K562 (cell line): ENCODE measurements around the gene DCAF17. TPM values are rescaled to one million over a fixed set of nuclear protein-coding genes. Genes with fewer than 3 reads are reported as not detected.

Source experiments
- ATAC-seq: fragments of 200-7000 bp; cut with Tn5 transposase; 3 replicates; pipeline ENCODE4 v1.9.1; 2020; ENCODE audit warnings: moderate library complexity
- BruUV-seq: library from RNA; stranded (reverse); fragments of 400-500 nt; replicated peaks from 2 replicates; lab custom pipeline; 2021; lab: Mats Ljungman, UMichigan
- CTCF ChIA-PET: fragments of 300-600 bp; formaldehyde crosslinking; extraction: SDS; loops from one replicate; lab custom pipeline; 2021; ENCODE audit warnings: low intra/inter-chr PET ratio; lab: Yijun Ruan, JAX
- POLR2A ChIA-PET: fragments of 300-600, 350-650 bp; sonication (Branson Sonifier 250); formaldehyde crosslinking; extraction: SDS; loops from one replicate; lab custom pipeline; 2021; ENCODE audit warnings: antibody characterized with exemption, inconsistent platforms; lab: Yijun Ruan, JAX
- DNase-seq, 4 experiments: peaks; one replicate each; pipeline versions ENCODE4 v3.0.0 to v3.0.0-alpha.2; 2011 to 2018; ENCODE audit warnings: low spot score in 3 of 4, mixed read lengths in 3 of 4; ENCODE audit errors: extremely low read depth in 1 of 4
- FAIRE-seq: peaks from 2 replicates; lab custom pipeline; 2011; peaks lifted over from hg19 to GRCh38; lab: Jason Lieb, UNC
- H2AFZ ChIP-seq: 2 replicates; pipeline ENCODE4 v1.6.0; 2011; ENCODE audit warnings: low read depth, low read length, control low read depth, inconsistent platforms
- H3K27ac ChIP-seq: fragments of 200-600 bp; 3 replicates; pipeline ENCODE4 v1.8.0; 2011; ENCODE audit warnings: low read depth, mild to moderate bottlenecking, control low read depth, inconsistent platforms, low read length, moderate library complexity, mixed read lengths; ENCODE audit errors: extremely low read depth
- H3K27me3 ChIP-seq, 2 experiments: fragments of 300-600 bp in 1 of 2; 2 replicates in 1 of 2; 3 replicates in 1 of 2; pipeline versions ENCODE4 v1.6.0 to v1.8.0; 2011; ENCODE audit warnings: inconsistent platforms in 2 of 2, low read length in 2 of 2, mild to moderate bottlenecking in 1 of 2, mixed read lengths in 1 of 2, moderate library complexity in 1 of 2; ENCODE audit not compliant: control insufficient read depth in 2 of 2, insufficient read depth in 2 of 2
- H3K36me3 ChIP-seq: fragments of 300-600 bp; 3 replicates; pipeline ENCODE4 v1.8.0; 2011; ENCODE audit warnings: mild to moderate bottlenecking, low read length, inconsistent platforms; ENCODE audit not compliant: control insufficient read depth, insufficient read depth
- H3K4me1 ChIP-seq, 2 experiments: fragments of 200-600 bp in 1 of 2; replicated peaks in 1 of 2; 2 replicates in 1 of 2; 3 replicates in 1 of 2; pipeline versions ENCODE4 v1.5.1 to v1.8.0; 2011; ENCODE audit warnings: inconsistent platforms in 2 of 2, low read length in 2 of 2, mild to moderate bottlenecking in 1 of 2, mixed read lengths in 1 of 2, moderate library complexity in 1 of 2; ENCODE audit not compliant: control insufficient read depth in 2 of 2, insufficient read depth in 2 of 2
- H3K4me2 ChIP-seq: 2 replicates; pipeline ENCODE4 v1.6.1; 2011; ENCODE audit warnings: low read length, control low read depth, inconsistent platforms, mixed read lengths; ENCODE audit not compliant: insufficient read depth
- H3K4me3 ChIP-seq: fragments of 200-600 bp; sonication (generic), shearing (Covaris generic); 2 replicates; pipeline ENCODE4 v1.5.1; 2016; ENCODE audit warnings: control low read depth, inconsistent platforms
- H3K79me2 ChIP-seq: fragments of 200-600 bp; 3 replicates; pipeline ENCODE4 v1.8.0; 2011; ENCODE audit warnings: low read length, inconsistent platforms; ENCODE audit not compliant: control insufficient read depth, insufficient read depth
- H3K9ac ChIP-seq, 2 experiments: 2 replicates each; pipeline versions ENCODE4 v1.6.0 to v1.6.1; 2011; ENCODE audit warnings: low read depth in 2 of 2, low read length in 2 of 2, control low read depth in 1 of 2, inconsistent platforms in 1 of 2, mild to moderate bottlenecking in 1 of 2, mixed read lengths in 1 of 2; ENCODE audit not compliant: insufficient read depth in 1 of 2
- H3K9me1 ChIP-seq: one replicate; pipeline ENCODE4 v1.6.0; 2011; ENCODE audit warnings: inconsistent platforms, mild to moderate bottlenecking, low read length, moderate library complexity; ENCODE audit not compliant: control insufficient read depth, insufficient read depth
- H3K9me3 ChIP-seq: replicated peaks from 2 replicates; pipeline ENCODE4 v1.5.1; 2011; ENCODE audit warnings: low read depth, low read length, inconsistent platforms; ENCODE audit not compliant: control insufficient read depth, insufficient read depth
- H4K20me1 ChIP-seq: replicated peaks from 2 replicates; pipeline ENCODE4 v1.6.1; 2011; ENCODE audit warnings: low read length, inconsistent platforms, mixed read lengths; ENCODE audit not compliant: control insufficient read depth, insufficient read depth
- ARID1B ChIP-seq: fragments of 450-650 bp; IDR thresholded peaks from 2 replicates; pipeline ENCODE4 v1.6.1; 2016; ENCODE audit warnings: antibody characterized with exemption, mild to moderate bottlenecking, inconsistent platforms
- C11orf30 ChIP-seq: fragments of 450-650 bp; IDR thresholded peaks from 2 replicates; pipeline ENCODE4 v1.6.1; 2016; ENCODE audit warnings: low read depth, mild to moderate bottlenecking
- CBFA2T3 ChIP-seq: fragments of 450-650 bp; IDR thresholded peaks from 2 replicates; pipeline ENCODE4 v1.6.1; 2017
- EP400 ChIP-seq: fragments of 450-650 bp; IDR thresholded peaks from 2 replicates; pipeline ENCODE4 v1.6.1; 2017; ENCODE audit warnings: antibody characterized with exemption, mild to moderate bottlenecking, moderate library complexity
- HDGF ChIP-seq: fragments of 450-650 bp; IDR thresholded peaks from 2 replicates; pipeline ENCODE4 v1.6.1; 2016
- JUNB ChIP-seq: fragments of 450-650 bp; formaldehyde crosslinking; conservative IDR thresholded peaks from 2 replicates; pipeline ENCODE4 v1.4.0; 2020; ENCODE audit warnings: mild to moderate bottlenecking
- LEF1 ChIP-seq: fragments of 450-650 bp; IDR thresholded peaks from 2 replicates; pipeline ENCODE4 v1.6.1; 2016; ENCODE audit warnings: mild to moderate bottlenecking
- MAFK ChIP-seq: IDR thresholded peaks from 2 replicates; pipeline ENCODE4 v1.6.1; 2011; ENCODE audit warnings: low read length, improper control_type of control experiment
- MNT ChIP-seq, 2 experiments: fragments of 450-650 bp; conservative IDR thresholded peaks; 2 replicates each; pipeline ENCODE4 v1.6.1; 2017; ENCODE audit warnings: mild to moderate bottlenecking in 2 of 2, moderate library complexity in 2 of 2
- NFIC ChIP-seq: fragments of 450-650 bp; IDR thresholded peaks from 2 replicates; pipeline ENCODE4 v1.6.1; 2017; ENCODE audit warnings: mild to moderate bottlenecking, inconsistent platforms
- SMARCB1 ChIP-seq: IDR thresholded peaks from 2 replicates; pipeline ENCODE4 v1.6.1; 2011; ENCODE audit warnings: improper control_type of control experiment, low read depth; ENCODE audit not compliant: insufficient read length
- TBL1XR1 ChIP-seq, 2 experiments: IDR thresholded peaks; 2 replicates each; pipeline ENCODE4 v1.6.1; 2012; ENCODE audit warnings: improper control_type of control experiment in 2 of 2, low read length in 2 of 2, mild to moderate bottlenecking in 1 of 2
- TBP ChIP-seq: optimal IDR thresholded peaks from 2 replicates; pipeline ENCODE3; 2011; ENCODE audit warnings: low read depth, low read length, improper control_type of control experiment
- ZNF277 ChIP-seq: fragments of 250-450 bp; sonication (Bioruptor Pico); IDR thresholded peaks from 2 replicates; pipeline ENCODE4 v1.8.0; 2022; ENCODE audit warnings: inconsistent platforms, mild to moderate bottlenecking, moderate library complexity, borderline replicate concordance
- ZNF592 ChIP-seq: fragments of 450-650 bp; IDR thresholded peaks from 2 replicates; pipeline ENCODE4 v1.6.1; 2017; ENCODE audit warnings: antibody characterized with exemption, mild to moderate bottlenecking
- WGBS: fragments of 100-300 bp; shearing (Covaris generic); methylation state at CpG from one replicate; pipeline ENCODE4 v1.1.6; 2016; ENCODE audit warnings: low coverage, mixed read lengths; ENCODE audit not compliant: insufficient coverage; ENCODE audit errors: missing lambda C conversion rate; 5-methylcytosine and 5-hydroxymethylcytosine counted together
- in situ Hi-C: fragments of 300-500 bp; cut with MboI; formaldehyde crosslinking; loops from 4 replicates; pipeline ENCODE4 v1.15.0; 2018; ENCODE audit warnings: inconsistent platforms, mixed read lengths
- intact Hi-C: fragments of 100-400 bp; cut with micrococcal nuclease; formaldehyde crosslinking; loops from 2 replicates; pipeline ENCODE4 v1.14.2; 2022
- polyA plus RNA-seq, 8 experiments: library from polyadenylated mRNA; depleted of rRNA in 4 of 8; stranded (reverse) in 5 of 8; unstranded in 3 of 8; fragments of >200 nt; fragmentation: Nextera tagmentation in 2 of 8; fragmentation: Illumina TruSeq in 1 of 8; extraction: Ambion mirVana in 2 of 8; extraction: Trizol in 1 of 8; gene quantifications; 2 replicates each; pipeline versions ENCODE4 v1.2.1 to v1.2.3, GENCODE V29; 2011 to 2014; ENCODE audit warnings: inconsistent platforms in 1 of 8, missing spikeins in 1 of 8
- total RNA-seq, 7 experiments: library from RNA; depleted of rRNA in 6 of 7; stranded (reverse); fragments of >200 nt in 6 of 7; fragmentation: Illumina TruSeq in 2 of 7; extraction: Trizol in 2 of 7; gene quantifications; 2 replicates each; pipeline versions ENCODE4 v1.2.1 to v1.2.3, GENCODE V29; 2011 to 2021; ENCODE audit warnings: low replicate concordance in 1 of 7

DCAF17 gene
- total and polyA plus RNA-seq, 9 of the 15 experiments (the other 6 are each of a cell fraction or from before 2014, with no cell fraction given), result 10.0 to 38.5 (median 27.1) TPM

- Histone ChIP-seq H3K9me3 (0 out of 2 replicates have a peak, but pooled peaks cover 2% of the 10 kb centered on the region), H3K4me3 (no peak overlapping the region), H3K27me3 (no peaks in the 10 kb centered on the region), H3K9me1 (no peaks in the 10 kb centered on the region), H3K79me2 (no peaks in the 10 kb centered on the region), H3K9ac (0 out of 4 replicates have a peak overlapping the region, but pooled peaks of 1 of the 2 experiments have one; percentile 13), H3K36me3 (no peaks in the 10 kb centered on the region), H3K4me1 (peaks cover 18 to 54% of the 10 kb centered on the region in 2 experiments; a peak in 4 of 5 replicates), H3K27ac (peak overlapping the region; percentile 66; the same call in 2 of the 3 replicates), H3K4me2 (peak overlapping the region; percentile 33; the same call in 1 of the 2 replicates), H2AFZ (peak overlapping the region; percentile 76), H4K20me1 (no peaks in the 10 kb centered on the region)
- ATAC-seq, result peak; percentile 2; the same call in 1 of the 3 replicates
- intact Hi-C loops, result no loop called here
- no TSS peak for BruUV-seq
- in situ Hi-C loops, result no loop called here
- peak in 1 of 4 experiments; percentile 55 for DNase-seq
- CTCF ChIA-PET, result interaction anchor here (0.6 kb wide), 1 partner anchor 603 kb away, joined by 4 read pairs; no protein-coding TSS in a partner anchor
- WGBS, result 27% methylated on average over 3 of the region's 3 CpGs
- FAIRE-seq, result no peak
- POLR2A ChIA-PET, result interaction anchor here (0.6 to 1.5 kb wide), 2 partner anchors 9 to 15 kb away, joined by 3 read pairs; no protein-coding TSS in a partner anchor
- TF ChIP-seq JUNB (CRISPR knock-in tag) (no peak), CBFA2T3 (peak; percentile 76), MNT (conservative IDR thresholded peaks at IDR 0.05) (0 out of 4 replicates have a peak, but pooled peaks of 1 of the 2 experiments have one; percentile 5), ZNF277 (no peak), ARID1B (peak; percentile 88), HDGF (no peak), SMARCB1 (no peak), ZNF592 (peak; percentile 26; the same call in 1 of the 2 replicates), MAFK (peak; percentile 21; the same call in 1 of the 2 replicates), TBP (no peak), TBL1XR1 (IDR thresholded peaks at IDR 0.05; ENCODE audit: low read length in 2 of 2) (0 out of 4 replicates have a peak, but pooled peaks of 1 of the 2 experiments have one; percentile 19), EP400 (peak; percentile 17; the same call in 1 of the 2 replicates), NFIC (0 out of 2 replicates have a peak, but pooled peaks have one; percentile 10), C11orf30 (peak; percentile 63), LEF1 (peak; percentile 46; the same call in 1 of the 2 replicates)
These were observed 81.0 kb downstream of the DCAF17 start for GRCh38 chr2:171514908-171515582.
